ENCODE measurements around the gene DLL3. TPM values are rescaled to one million over a fixed set of nuclear protein-coding genes. Genes with fewer than 3 reads are reported as not detected.

The DLL3 gene
- total and polyA plus RNA-seq, 4 experiments from 2014 or later = 0.14 to 0.19 (median 0.16) TPM; not detected in 1

- H3K4me3 Mint-ChIP-seq = peak overlapping the region; percentile 9 to 81 (median 70)
- CTCF ChIA-PET (ENCODE audit: partially characterized antibody) = interaction anchor here (2.1 to 2.5 kb wide), 2 partner anchors 26 to 67 kb away, joined by 7 to 12 read pairs; partner anchors contain the start of gene EID2B
- Histone ChIP-seq H3K27ac (ENCODE audit: low read depth, low read length) (no peak overlapping the region), H3K27me3 (ENCODE audit: insufficient read depth, low read length) (peaks cover 12% of the 10 kb centered on the region), H3K9me3 (ENCODE audit: control insufficient read depth in 1 of 2, low read length in 2 of 2) (no peaks in the 10 kb centered on the region), H3K36me3 (ENCODE audit: insufficient read depth, low read length) (no peaks in the 10 kb centered on the region), H3K4me1 (ENCODE audit: insufficient read depth, low read length) (peaks cover 19% of the 10 kb centered on the region), H3K4me3 (ENCODE audit: low read length in 2 of 2) (no peak overlapping the region)
- H3K36me3 Mint-ChIP-seq = no peaks in the 10 kb centered on the region
- H3K4me1 Mint-ChIP-seq = peaks cover 9 to 40% (median 21%) of the 10 kb centered on the region in 4 donors
- POLR2A ChIA-PET (ENCODE audit: partially characterized antibody) = no interaction called here
- peaks cover 0 to 2% (median 0%) of the 10 kb centered on the region in 8 donors for H3K9me3 Mint-ChIP-seq
- no peak for DNase-seq
- peak overlapping the region in 1 of 7 donors; percentile 67 for H3K27ac Mint-ChIP-seq
- intact Hi-C loops (cut with micrococcal nuclease) = no loop called here
- peaks cover 27 to 46% of the 10 kb centered on the region in 2 donors for H3K27me3 Mint-ChIP-seq
Observed at GRCh38 chr19:39506598-39506943, 7.8 kb downstream of the DLL3 start.

GRCh38 chr19:39506944-39507714, 8.4 kb downstream of the DLL3 start:
- peaks cover 25 to 48% of the 10 kb centered on the region in 2 donors for H3K27me3 Mint-ChIP-seq

GRCh38 chr19:39507715-39508364, 9.1 kb downstream of the DLL3 start:
- Histone ChIP-seq H3K9me3 (ENCODE audit: control insufficient read depth in 1 of 2, low read length in 2 of 2) (no peaks in the 10 kb centered on the region), H3K27me3 (ENCODE audit: insufficient read depth, low read length) (peaks cover 11% of the 10 kb centered on the region), H3K36me3 (ENCODE audit: insufficient read depth, low read length) (no peaks in the 10 kb centered on the region), H3K27ac (ENCODE audit: low read depth, low read length) (no peak overlapping the region), H3K4me3 (ENCODE audit: low read length in 2 of 2) (peak overlapping the region in 1 of 2 donors; percentile 32), H3K4me1 (ENCODE audit: insufficient read depth, low read length) (peaks cover 15% of the 10 kb centered on the region)
- no peak for DNase-seq
- Mint-ChIP-seq H3K36me3 (no peaks in the 10 kb centered on the region), H3K9me3 (peaks cover 0 to 2% (median 0%) of the 10 kb centered on the region in 8 donors), H3K27me3 (peaks cover 28 to 51% of the 10 kb centered on the region in 2 donors), H3K4me1 (peaks cover 9 to 38% (median 21%) of the 10 kb centered on the region in 4 donors), H3K4me3 (peak overlapping the region; percentile 60 to 86 (median 81)), H3K27ac (peak overlapping the region in 1 of 7 donors; percentile 35)
- POLR2A ChIA-PET (ENCODE audit: partially characterized antibody) = interaction anchor here (1.1 kb wide), 1 partner anchor 62 kb away, joined by 4 read pairs; the partner anchor contains the start of gene SUPT5H
- CTCF ChIA-PET (ENCODE audit: partially characterized antibody) = interaction anchor here (2.1 to 2.5 kb wide), 2 partner anchors 25 to 68 kb away, joined by 7 to 12 read pairs; partner anchors contain the start of gene EID2B
- intact Hi-C loops (cut with micrococcal nuclease) = no loop called here

More at GRCh38 chr19:39506944-39507714, 8.4 kb downstream of the DLL3 start:
- H3K4me1 ChIP-seq (ENCODE audit: insufficient read depth, low read length) = peaks cover 19% of the 10 kb centered on the region
- H3K27me3 ChIP-seq (ENCODE audit: insufficient read depth, low read length) = peaks cover 11% of the 10 kb centered on the region
- intact Hi-C loops (cut with micrococcal nuclease) = no loop called here
- H3K27ac ChIP-seq (ENCODE audit: low read depth, low read length) = no peak overlapping the region
- Mint-ChIP-seq H3K9me3 (peaks cover 0 to 2% (median 0%) of the 10 kb centered on the region in 8 donors), H3K4me3 (peak overlapping the region; percentile 72 to 86 (median 82)), H3K4me1 (peaks cover 9 to 38% (median 21%) of the 10 kb centered on the region in 4 donors), H3K36me3 (no peaks in the 10 kb centered on the region), H3K27ac (peak overlapping the region in 2 of 7 donors; percentile 35 to 67)
- DNase-seq = peak in 4 of 5 donors; percentile 37 to 47 (median 43)
- H3K9me3 ChIP-seq (ENCODE audit: control insufficient read depth in 1 of 2, low read length in 2 of 2) = no peaks in the 10 kb centered on the region
- ChIA-PET CTCF (ENCODE audit: partially characterized antibody) (interaction anchor here (2.1 to 2.5 kb wide), 2 partner anchors 26 to 67 kb away, joined by 7 to 12 read pairs; partner anchors contain the start of gene EID2B), POLR2A (ENCODE audit: partially characterized antibody) (no interaction called here)
- H3K36me3 ChIP-seq (ENCODE audit: insufficient read depth, low read length) = no peaks in the 10 kb centered on the region
- peak overlapping the region in 1 of 2 donors; percentile 32 for H3K4me3 ChIP-seq (ENCODE audit: low read length in 2 of 2)

- ChIA-PET POLR2A (ENCODE audit: partially characterized antibody) (interaction anchor here (1.1 kb wide), 1 partner anchor 63 kb away, joined by 4 read pairs; the partner anchor contains the start of gene SUPT5H), CTCF (ENCODE audit: partially characterized antibody) (interaction anchor here (0.8 kb wide), 1 partner anchor 24 kb away, joined by 3 read pairs; the partner anchor contains the start of gene EID2B)
- Histone ChIP-seq H3K27me3 (ENCODE audit: insufficient read depth, low read length) (peaks cover 6% of the 10 kb centered on the region), H3K36me3 (ENCODE audit: insufficient read depth, low read length) (no peaks in the 10 kb centered on the region), H3K4me1 (ENCODE audit: insufficient read depth, low read length) (peaks cover 10% of the 10 kb centered on the region), H3K9me3 (ENCODE audit: control insufficient read depth in 1 of 2, low read length in 2 of 2) (no peaks in the 10 kb centered on the region), H3K27ac (ENCODE audit: low read depth, low read length) (no peak overlapping the region), H3K4me3 (ENCODE audit: low read length in 2 of 2) (no peak overlapping the region)
- H3K36me3 Mint-ChIP-seq = no peaks in the 10 kb centered on the region
- intact Hi-C loops (cut with micrococcal nuclease) = no loop called here
- no peak for DNase-seq
- peak overlapping the region in 1 of 7 donors; percentile 7 for H3K27ac Mint-ChIP-seq
- peaks cover 33 to 49% of the 10 kb centered on the region in 2 donors for H3K27me3 Mint-ChIP-seq
- peaks cover 0 to 2% (median 0%) of the 10 kb centered on the region in 8 donors for H3K9me3 Mint-ChIP-seq
- H3K4me3 Mint-ChIP-seq = no peak overlapping the region
- H3K4me1 Mint-ChIP-seq = peaks cover 7 to 33% (median 16%) of the 10 kb centered on the region in 4 donors
Observed at GRCh38 chr19:39508629-39509028, 9.9 kb downstream of the DLL3 start.

- peaks cover 10% of the 10 kb centered on the region for H3K4me1 ChIP-seq (ENCODE audit: insufficient read depth, low read length)
- peaks cover 9% of the 10 kb centered on the region for H3K27me3 ChIP-seq (ENCODE audit: insufficient read depth, low read length)
- Mint-ChIP-seq H3K27me3 (peaks cover 35 to 47% of the 10 kb centered on the region in 2 donors), H3K36me3 (no peaks in the 10 kb centered on the region), H3K4me3 (no peak overlapping the region), H3K4me1 (peaks cover 5 to 27% (median 16%) of the 10 kb centered on the region in 4 donors), H3K9me3 (peaks cover 0 to 2% (median 0%) of the 10 kb centered on the region in 8 donors), H3K27ac (no peak overlapping the region)
- H3K27ac ChIP-seq (ENCODE audit: low read depth, low read length) = no peak overlapping the region
- H3K4me3 ChIP-seq (ENCODE audit: low read length in 2 of 2) = no peak overlapping the region
- H3K9me3 ChIP-seq (ENCODE audit: control insufficient read depth in 1 of 2, low read length in 2 of 2) = no peaks in the 10 kb centered on the region
- intact Hi-C loops (cut with micrococcal nuclease) = no loop called here
- POLR2A ChIA-PET (ENCODE audit: partially characterized antibody) = interaction anchor here (1.1 kb wide), 1 partner anchor 64 kb away, joined by 4 read pairs; the partner anchor contains the start of gene SUPT5H
- CTCF ChIA-PET (ENCODE audit: partially characterized antibody) = interaction anchor here (0.8 kb wide), 1 partner anchor 23 kb away, joined by 3 read pairs; the partner anchor contains the start of gene EID2B
- no peaks in the 10 kb centered on the region for H3K36me3 ChIP-seq (ENCODE audit: insufficient read depth, low read length)
- DNase-seq = no peak
Observed at GRCh38 chr19:39509233-39509632, 10.5 kb downstream of the DLL3 start.

GRCh38 chr19:39512988-39513387, 14.2 kb downstream of the DLL3 start:
- POLR2A ChIA-PET (ENCODE audit: partially characterized antibody) = no interaction called here
- Mint-ChIP-seq H3K36me3 (no peaks in the 10 kb centered on the region), H3K27ac (no peak overlapping the region), H3K4me3 (peak overlapping the region in 1 of 8 donors; percentile 41), H3K9me3 (no peaks in the 10 kb centered on the region), H3K4me1 (peaks cover 7 to 24% (median 14%) of the 10 kb centered on the region in 4 donors), H3K27me3 (peaks cover 37 to 44% of the 10 kb centered on the region in 2 donors)
- no peak overlapping the region for H3K27ac ChIP-seq (ENCODE audit: low read depth, low read length)
- no peak for DNase-seq
- no peaks in the 10 kb centered on the region for H3K36me3 ChIP-seq (ENCODE audit: insufficient read depth, low read length)
- intact Hi-C loops (cut with micrococcal nuclease) = no loop called here
- CTCF ChIA-PET (ENCODE audit: partially characterized antibody) = interaction anchor here (0.7 kb wide), 1 partner anchor 10 kb away, joined by 3 read pairs; no protein-coding TSS in a partner anchor
- H3K9me3 ChIP-seq (ENCODE audit: control insufficient read depth in 1 of 2, low read length in 2 of 2) = no peaks in the 10 kb centered on the region
- peaks cover 18% of the 10 kb centered on the region for H3K4me1 ChIP-seq (ENCODE audit: insufficient read depth, low read length)
- H3K4me3 ChIP-seq (ENCODE audit: low read length in 2 of 2) = no peak overlapping the region
- H3K27me3 ChIP-seq (ENCODE audit: insufficient read depth, low read length) = peaks cover 19% of the 10 kb centered on the region

Measured in CD4-positive, alpha-beta memory T cell (primary cell).